Measurements from ENCODE around the gene KCTD7.
"Not testable (repeated sequence)": the region's sequence is repeated elsewhere in the genome, so short reads cannot be mapped to it uniquely, and the experiment has no call there.

Gene KCTD7

DNA sequence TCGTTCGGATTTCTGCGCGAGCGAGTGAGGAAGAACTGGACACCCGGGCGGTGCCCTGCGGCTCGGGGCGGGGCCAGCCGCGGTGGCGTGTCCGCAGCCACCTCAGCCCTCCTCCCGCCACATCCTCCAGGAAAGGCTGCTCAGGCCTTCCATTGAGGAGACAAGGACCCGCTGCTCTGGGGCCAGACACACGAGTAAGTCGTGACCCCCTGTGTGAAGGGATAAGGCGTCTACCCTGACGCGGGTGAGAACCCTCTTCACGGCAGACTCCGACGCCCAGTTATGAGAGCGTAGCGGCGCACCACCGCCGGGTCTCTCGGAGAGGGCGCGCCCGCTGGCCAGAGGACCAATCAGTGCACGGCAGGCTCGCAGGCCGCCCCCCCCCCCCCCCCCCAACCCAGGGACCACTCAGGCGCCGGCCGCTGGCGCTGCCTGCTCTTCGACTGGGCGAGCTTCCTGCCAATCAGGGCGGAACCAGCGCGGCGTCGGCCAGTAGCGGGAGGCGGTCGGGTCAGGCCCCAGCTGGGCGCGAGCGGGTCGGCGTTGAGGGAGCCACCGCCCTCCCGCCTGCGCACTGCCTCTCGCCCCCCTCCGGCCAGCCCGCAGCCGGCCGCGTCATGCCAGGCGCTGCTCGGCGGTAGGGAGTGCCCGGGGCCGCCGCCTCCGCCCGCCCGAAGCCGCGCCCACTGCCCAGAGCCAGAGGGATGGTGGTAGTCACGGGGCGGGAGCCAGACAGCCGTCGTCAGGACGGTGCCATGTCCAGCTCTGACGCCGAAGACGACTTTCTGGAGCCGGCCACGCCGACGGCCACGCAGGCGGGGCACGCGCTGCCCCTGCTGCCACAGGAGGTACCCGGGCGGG lies at the start of gene KCTD7:
Gene KCTD7 (plus strand): TSS at position 521 of the 861 bp plus-strand sequence. CDS start 184 bp downstream, at position 705.
- TF ChIP-seq CTCF (IDR thresholded peaks at IDR 0.05) = peak; percentile 8
- Histone ChIP-seq H3K27ac (peak within 1 kb of the TSS; percentile 98), H3K9me3 (ENCODE audit: control insufficient read depth, low read length) (no peaks in the 10 kb centered on the region), H3K27me3 (ENCODE audit: control insufficient read depth, insufficient read depth, low read length) (no peaks in the 10 kb centered on the region), H3K4me2 (ENCODE audit: low read length) (peak within 1 kb of the TSS; percentile 83), H3K4me3 (ENCODE audit: low read depth, low read length) (peak within 1 kb of the TSS; percentile 85), H3K4me1 (peaks cover 3% of the 10 kb centered on the region), H3K36me3 (ENCODE audit: control insufficient read depth, insufficient read depth, low read length) (no peaks in the 10 kb centered on the region), H3K9ac (peak within 1 kb of the TSS; percentile 80), H2AFZ (peak within 1 kb of the TSS; percentile 100), H3K79me2 (peaks cover 4% of the 10 kb centered on the region)

- not testable (repeated sequence) for H3K4me1 ChIP-seq; H3K27me3 ChIP-seq (ENCODE audit: control insufficient read depth, insufficient read depth, low read length); H3K9me3 ChIP-seq (ENCODE audit: control insufficient read depth, low read length); H3K9ac ChIP-seq; H3K36me3 ChIP-seq (ENCODE audit: control insufficient read depth, insufficient read depth, low read length); H3K4me2 ChIP-seq (ENCODE audit: low read length); H2AFZ ChIP-seq; H3K4me3 ChIP-seq (ENCODE audit: low read depth, low read length); H3K27ac ChIP-seq
- H3K79me2 ChIP-seq = peaks cover 51% of the 10 kb centered on the region
Observed at GRCh38 chr7:66580380-66580779, 48.3 kb upstream of the KCTD7 start.

DNA sequence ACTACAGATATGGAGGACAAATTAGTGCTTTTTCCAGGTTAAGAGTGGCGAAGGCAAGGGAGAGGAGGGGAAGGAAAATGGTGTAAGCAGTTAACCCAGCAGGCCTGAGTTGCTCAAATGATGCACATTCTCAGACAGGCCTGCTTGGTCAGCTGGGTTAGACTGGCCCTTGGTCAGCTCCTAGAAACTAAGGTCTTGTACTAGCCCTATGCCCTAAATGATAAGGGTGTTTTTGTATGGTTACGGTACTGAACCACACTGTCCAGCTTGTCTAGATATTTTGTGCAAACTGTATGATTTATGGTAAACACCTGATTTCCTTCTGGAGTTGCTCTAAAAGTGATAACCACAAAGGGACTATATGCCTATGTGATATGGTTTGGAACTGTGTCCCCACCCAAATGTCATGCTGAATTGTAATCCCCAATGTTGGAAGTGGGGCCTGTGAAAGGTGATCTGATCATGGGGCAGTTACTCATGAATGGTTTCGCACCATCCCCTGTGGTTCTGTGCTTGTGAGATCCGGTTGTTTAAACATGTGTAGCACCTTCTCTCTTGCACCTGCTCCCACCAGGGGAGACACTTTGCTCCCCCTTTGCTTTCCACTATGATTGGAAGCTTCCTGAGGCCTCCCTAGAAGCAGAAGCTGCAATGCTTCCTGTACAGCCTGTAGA lies 45.7 kb upstream of the KCTD7 start:
- H3K9ac ChIP-seq; H3K4me3 ChIP-seq (ENCODE audit: low read depth, low read length); H3K9me3 ChIP-seq (ENCODE audit: control insufficient read depth, low read length); H3K4me1 ChIP-seq; H3K4me2 ChIP-seq (ENCODE audit: low read length); H3K36me3 ChIP-seq (ENCODE audit: control insufficient read depth, insufficient read depth, low read length); H2AFZ ChIP-seq; H3K27me3 ChIP-seq (ENCODE audit: control insufficient read depth, insufficient read depth, low read length); H3K27ac ChIP-seq: not testable (repeated sequence)
- peaks cover 51% of the 10 kb centered on the region for H3K79me2 ChIP-seq

DNA sequence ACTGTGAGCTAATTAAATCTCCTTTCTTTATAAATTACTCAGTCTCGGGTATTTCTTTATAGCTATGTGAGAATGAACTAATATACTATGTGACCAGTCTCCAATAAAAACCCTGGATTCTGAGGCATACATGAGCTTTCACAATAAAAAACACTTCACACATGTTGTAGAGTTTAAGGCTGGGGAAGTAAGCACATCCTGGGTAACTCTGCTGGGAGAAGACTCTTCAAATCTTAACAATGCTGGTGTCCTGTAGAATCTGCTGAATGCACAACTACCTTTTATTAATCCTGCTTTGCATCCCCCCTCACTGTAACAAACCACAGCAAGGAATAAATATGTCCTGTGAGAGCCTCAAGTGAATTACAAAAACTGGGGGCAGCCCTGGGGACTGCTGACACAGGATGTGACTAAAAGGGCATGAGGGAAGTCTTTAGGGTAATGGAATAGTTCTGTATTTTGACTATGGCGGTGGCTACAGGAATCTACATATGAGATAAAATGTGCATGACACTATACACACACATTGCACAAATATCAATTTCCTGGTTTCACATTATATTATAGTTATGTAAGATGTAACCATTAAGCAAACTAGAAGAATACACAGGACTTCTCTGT lies 45.1 kb upstream of the KCTD7 start:
- Histone ChIP-seq H3K4me2 (ENCODE audit: low read length) (no peak overlapping the region), H3K4me3 (ENCODE audit: low read depth, low read length) (no peak overlapping the region), H3K27me3 (ENCODE audit: control insufficient read depth, insufficient read depth, low read length) (no peaks in the 10 kb centered on the region), H3K36me3 (ENCODE audit: control insufficient read depth, insufficient read depth, low read length) (no peaks in the 10 kb centered on the region), H3K79me2 (peaks cover 45% of the 10 kb centered on the region), H3K9ac (no peak overlapping the region), H2AFZ (no peak overlapping the region), H3K9me3 (ENCODE audit: control insufficient read depth, low read length) (no peaks in the 10 kb centered on the region), H3K27ac (no peak overlapping the region), H3K4me1 (no peaks in the 10 kb centered on the region)
- TF ChIP-seq CTCF (IDR thresholded peaks at IDR 0.05) = no peak

DNA sequence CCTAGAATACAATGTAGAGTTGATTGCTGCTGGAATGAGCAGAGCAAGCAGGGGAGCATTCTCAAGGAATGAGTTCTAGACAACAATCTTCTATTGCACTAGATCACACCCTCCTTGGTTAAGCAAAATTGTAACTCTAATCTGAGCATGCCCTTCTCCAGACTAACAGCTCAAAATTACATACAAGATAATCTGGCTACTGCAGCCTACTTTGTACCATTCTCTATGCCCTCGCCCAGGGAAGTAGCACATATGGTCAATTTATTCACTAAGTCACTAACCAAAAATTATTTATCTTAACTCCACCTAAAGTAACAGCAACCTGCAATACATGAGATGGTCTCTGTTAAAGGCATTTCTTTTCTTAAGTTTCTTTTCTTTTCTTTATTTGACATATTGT lies 42.5 kb upstream of the KCTD7 start:
- Histone ChIP-seq H3K27me3 (ENCODE audit: control insufficient read depth, insufficient read depth, low read length) (no peaks in the 10 kb centered on the region), H3K27ac (no peak overlapping the region), H3K4me3 (ENCODE audit: low read depth, low read length) (no peak overlapping the region), H3K9ac (no peak overlapping the region), H3K4me2 (ENCODE audit: low read length) (no peak overlapping the region), H2AFZ (no peak overlapping the region), H3K9me3 (ENCODE audit: control insufficient read depth, low read length) (no peaks in the 10 kb centered on the region), H3K4me1 (peaks cover 5% of the 10 kb centered on the region), H3K36me3 (ENCODE audit: control insufficient read depth, insufficient read depth, low read length) (no peaks in the 10 kb centered on the region), H3K79me2 (peaks cover 48% of the 10 kb centered on the region)
- TF ChIP-seq CTCF (IDR thresholded peaks at IDR 0.05) = no peak

- not testable (repeated sequence) for H2AFZ ChIP-seq; H3K27ac ChIP-seq; H3K36me3 ChIP-seq (ENCODE audit: control insufficient read depth, insufficient read depth, low read length); H3K9ac ChIP-seq; H3K4me2 ChIP-seq (ENCODE audit: low read length); H3K4me3 ChIP-seq (ENCODE audit: low read depth, low read length); H3K27me3 ChIP-seq (ENCODE audit: control insufficient read depth, insufficient read depth, low read length); H3K9me3 ChIP-seq (ENCODE audit: control insufficient read depth, low read length)
- H3K4me1 ChIP-seq = peaks cover 13% of the 10 kb centered on the region
- H3K79me2 ChIP-seq = peaks cover 45% of the 10 kb centered on the region
Observed at GRCh38 chr7:66588226-66588625, 40.5 kb upstream of the KCTD7 start.

- not testable (repeated sequence) for H3K27me3 ChIP-seq (ENCODE audit: control insufficient read depth, insufficient read depth, low read length); H3K4me2 ChIP-seq (ENCODE audit: low read length); H3K4me3 ChIP-seq (ENCODE audit: low read depth, low read length); H3K27ac ChIP-seq; H3K9me3 ChIP-seq (ENCODE audit: control insufficient read depth, low read length); H2AFZ ChIP-seq; H3K9ac ChIP-seq; H3K36me3 ChIP-seq (ENCODE audit: control insufficient read depth, insufficient read depth, low read length)
- H3K79me2 ChIP-seq = peaks cover 41% of the 10 kb centered on the region
- H3K4me1 ChIP-seq = peaks cover 13% of the 10 kb centered on the region
Observed at GRCh38 chr7:66588856-66589570, 39.7 kb upstream of the KCTD7 start.

All from parathyroid adenoma (tissue), 2 donors.